HepG2 (cell line): Measurements from ENCODE around the gene SPATA12. TPM values are rescaled to one million over a fixed set of nuclear protein-coding genes. Genes with fewer than 3 reads are reported as not detected.

ENCODE experiments used
- ATAC-seq: fragments of 200-7000 bp; cut with Tn5 transposase; 3 replicates; pipeline ENCODE4 v1.9.1; 2020; ENCODE audit warnings: mild to moderate bottlenecking, moderate library complexity
- BruUV-seq: library from RNA; stranded (reverse); fragments of 400-500 nt; replicated peaks from 2 replicates; lab custom pipeline; 2021; lab: Mats Ljungman, UMichigan
- CTCF ChIA-PET: fragments of 300-600 bp; formaldehyde crosslinking; extraction: SDS; loops from one replicate; lab custom pipeline; 2021; ENCODE audit warnings: low total read pairs, inconsistent platforms, low intra/inter-chr PET ratio; lab: Yijun Ruan, JAX
- POLR2A ChIA-PET: fragments of 350-600 bp; sonication (Branson Sonifier 250); formaldehyde crosslinking; loops from one replicate; lab custom pipeline; 2020; ENCODE audit warnings: antibody characterized with exemption, inconsistent platforms; lab: Yijun Ruan, JAX
- DNase-seq: peaks from one replicate; pipeline ENCODE4 v3.0.0-alpha.2; 2015; ENCODE audit warnings: low spot score
- FAIRE-seq: peaks from 3 replicates; lab custom pipeline; 2011; peaks lifted over from hg19 to GRCh38; lab: Jason Lieb, UNC
- H2AFZ ChIP-seq: one replicate; pipeline ENCODE4 v1.6.1; 2011; ENCODE audit warnings: low read length, inconsistent platforms
- H3K27ac ChIP-seq: fragments of 300-600 bp; 3 replicates; pipeline ENCODE4 v1.8.0; 2011; ENCODE audit warnings: mixed run types, mild to moderate bottlenecking, mixed read lengths, low read length, inconsistent platforms; ENCODE audit not compliant: insufficient read depth; ENCODE audit errors: extremely low read length
- H3K27me3 ChIP-seq, 2 experiments: fragments of 200-600 bp in 1 of 2; 2 replicates in 1 of 2; 3 replicates in 1 of 2; pipeline versions ENCODE4 v1.6.0 to v1.8.0; 2011; ENCODE audit warnings: low read length in 2 of 2, mild to moderate bottlenecking in 2 of 2, moderate library complexity in 2 of 2, inconsistent platforms in 1 of 2; ENCODE audit not compliant: insufficient read depth in 2 of 2, control insufficient read depth in 1 of 2
- H3K36me3 ChIP-seq, 2 experiments: fragments of 200-600 bp in 1 of 2; replicated peaks in 1 of 2; 2 replicates in 1 of 2; 3 replicates in 1 of 2; pipeline versions ENCODE4 v1.5.1 to v1.8.0; 2011; ENCODE audit warnings: low read length in 2 of 2, inconsistent platforms in 1 of 2; ENCODE audit not compliant: insufficient read depth in 2 of 2, control insufficient read depth in 1 of 2
- H3K4me1 ChIP-seq: 2 replicates; pipeline ENCODE4 v1.5.1; 2012; ENCODE audit warnings: low read length, inconsistent platforms; ENCODE audit not compliant: insufficient read depth
- H3K4me2 ChIP-seq: 2 replicates; pipeline ENCODE4 v1.6.0; 2011; ENCODE audit warnings: low read depth, low read length, inconsistent platforms
- H3K4me3 ChIP-seq, 3 experiments: fragments of 200-600 bp in 1 of 3; sonication (generic), shearing (Covaris generic) in 1 of 3; replicated peaks in 1 of 3; 2 replicates each; pipeline ENCODE4 v1.5.1; 2011 to 2016; ENCODE audit warnings: low read length in 3 of 3, inconsistent platforms in 2 of 3, low read depth in 2 of 3, mild to moderate bottlenecking in 2 of 3, control low read depth in 1 of 3, mixed read lengths in 1 of 3; ENCODE audit not compliant: insufficient read depth in 1 of 3
- H3K79me2 ChIP-seq: one replicate; pipeline ENCODE4 v1.6.1; 2011; ENCODE audit warnings: low read length, inconsistent platforms; ENCODE audit not compliant: insufficient read depth
- H3K9ac ChIP-seq: 2 replicates; pipeline ENCODE4 v1.6.0; 2011; ENCODE audit warnings: mild to moderate bottlenecking, low read depth, low read length, inconsistent platforms; ENCODE audit not compliant: insufficient read depth
- H3K9me3 ChIP-seq: 2 replicates; pipeline ENCODE4 v1.5.1; 2012; ENCODE audit warnings: mild to moderate bottlenecking, low read length
- H4K20me1 ChIP-seq: 2 replicates; pipeline ENCODE4 v1.6.0; 2011; ENCODE audit warnings: inconsistent platforms, mild to moderate bottlenecking, low read length, moderate library complexity; ENCODE audit not compliant: insufficient read depth
- ARID5B ChIP-seq: IDR thresholded peaks from 2 replicates; pipeline ENCODE4 v1.4.0; 2020; ENCODE audit warnings: mild to moderate bottlenecking, missing genetic modification reagents
- HINFP ChIP-seq: sonication (generic); formaldehyde crosslinking; IDR thresholded peaks from 2 replicates; pipeline ENCODE4 v1.4.0; 2020; ENCODE audit warnings: low read depth, mild to moderate bottlenecking, missing genetic modification reagents
- RAD21 ChIP-seq: fragments of 450-650 bp; formaldehyde crosslinking; IDR thresholded peaks from 2 replicates; pipeline ENCODE4 v1.5.0; 2020; ENCODE audit warnings: mild to moderate bottlenecking
- ZBTB42 ChIP-seq: sonication (generic); formaldehyde crosslinking; IDR thresholded peaks from 2 replicates; pipeline ENCODE4 v1.5.0; 2020; ENCODE audit warnings: mild to moderate bottlenecking, missing genetic modification reagents
- ZBTB7A ChIP-seq: sonication (generic); formaldehyde crosslinking; IDR thresholded peaks from 2 replicates; pipeline ENCODE4 v1.8.0; 2022; ENCODE audit warnings: mild to moderate bottlenecking, missing genetic modification reagents
- ZFP62 ChIP-seq: sonication (generic); formaldehyde crosslinking; IDR thresholded peaks from 2 replicates; pipeline ENCODE4 v1.4.0; 2020; ENCODE audit warnings: missing genetic modification reagents
- ZHX2 ChIP-seq, 2 experiments: sonication (generic) in 1 of 2; formaldehyde crosslinking in 1 of 2; IDR thresholded peaks; 2 replicates each; pipeline versions ENCODE4 v1.6.1 to v1.9.0; 2014 to 2022; ENCODE audit warnings: antibody characterized with exemption in 1 of 2, borderline replicate concordance in 1 of 2, inconsistent platforms in 1 of 2, low read depth in 1 of 2, missing genetic modification reagents in 1 of 2
- ZKSCAN5 ChIP-seq: sonication (generic); formaldehyde crosslinking; IDR thresholded peaks from 2 replicates; pipeline ENCODE4 v1.5.1; 2020; ENCODE audit warnings: mild to moderate bottlenecking, missing genetic modification reagents
- ZNF225 ChIP-seq: sonication (generic); formaldehyde crosslinking; IDR thresholded peaks from 2 replicates; pipeline ENCODE4 v1.4.0; 2020; ENCODE audit warnings: mild to moderate bottlenecking, missing genetic modification reagents
- ZNF567 ChIP-seq: sonication (generic); formaldehyde crosslinking; IDR thresholded peaks from 2 replicates; pipeline ENCODE4 v1.8.1; 2023; ENCODE audit warnings: mild to moderate bottlenecking, missing genetic modification reagents, borderline replicate concordance
- WGBS: methylation state at CpG from one replicate; pipeline ENCODE4 v1.1.6; 2017; ENCODE audit warnings: low lambda C conversion rate; 5-methylcytosine and 5-hydroxymethylcytosine counted together
- in situ Hi-C: cut with HindIII; loops from 2 replicates; pipeline ENCODE4 v1.10.0; 2017; ENCODE audit warnings: low pct_unique_long_range_greater_than_20kb; ENCODE audit not compliant: extremely low pct_ligation_motif_present
- intact Hi-C: fragments of 100-400 bp; cut with micrococcal nuclease; formaldehyde crosslinking; loops from one replicate; pipeline ENCODE4 v1.10.0; 2022; ENCODE audit not compliant: unreplicated experiment
- polyA plus RNA-seq, 8 experiments: library from polyadenylated mRNA; depleted of rRNA in 3 of 8; stranded (reverse) in 7 of 8; unstranded in 1 of 8; fragments of >200 nt; fragmentation: Illumina TruSeq in 4 of 8; extraction: Trizol in 4 of 8; gene quantifications; 2 replicates each; pipeline versions ENCODE4 v1.2.1 to v1.2.3, GENCODE V29; 2011 to 2016; ENCODE audit warnings: low read depth in 4 of 8, missing spikeins in 1 of 8, mixed read lengths in 1 of 8; ENCODE audit not compliant: insufficient read depth in 1 of 8
- total RNA-seq, 5 experiments: library from RNA; depleted of rRNA; stranded (reverse); fragments of >200 nt; fragmentation: Illumina TruSeq; extraction: Trizol; gene quantifications; 2 replicates each; pipeline ENCODE4 v1.2.3, GENCODE V29; 2016; ENCODE audit warnings: low read depth in 1 of 5

SPATA12 gene
- total and polyA plus RNA-seq, 2 of the 13 experiments (the other 11 are each of a cell fraction or from before 2014, with no cell fraction given): 0.09 to 0.25 TPM

- H2AFZ ChIP-seq: no peak overlapping the region
- in situ Hi-C loops: no loop called here
- ChIA-PET CTCF (no interaction called here), POLR2A (interaction anchor here (4.0 kb wide), 1 partner anchor 86 kb away, joined by 29 read pairs; no protein-coding TSS in a partner anchor)
- no TSS peak for BruUV-seq
- no peaks in the 10 kb centered on the region for H4K20me1 ChIP-seq
- peaks cover 10% of the 10 kb centered on the region for H3K79me2 ChIP-seq
- FAIRE-seq (peak; percentile 56), ATAC-seq (no peak), DNase-seq (no peak)
- H3K9ac ChIP-seq: no peak overlapping the region
- H3K27me3 ChIP-seq: peaks cover 0 to 4% of the 10 kb centered on the region in 2 experiments; a peak in 1 of 5 replicates
- no peak overlapping the region for H3K4me2 ChIP-seq
- WGBS: 88% methylated on average over 3 of the region's 3 CpGs
- intact Hi-C loops: loop anchor here (2.0 to 5.0 kb wide), 2 partner anchors 16 to 84 kb away; partner anchors contain the start of gene SPATA12
- peak overlapping the region; percentile 62 for H3K27ac ChIP-seq
- H3K4me3 ChIP-seq: no peak overlapping the region
- H3K4me1 ChIP-seq: peaks cover 40% of the 10 kb centered on the region
- no peaks in the 10 kb centered on the region for H3K9me3 ChIP-seq
- no peaks in the 10 kb centered on the region; a peak in 2 of 5 replicates for H3K36me3 ChIP-seq
- no peak for TF ChIP-seq ZBTB42 (CRISPR knock-in tag)
- TF ChIP-seq HINFP (CRISPR knock-in tag): no peak
- no peak for TF ChIP-seq ARID5B (CRISPR knock-in tag)
- TF ChIP-seq ZNF567 (CRISPR knock-in tag): no peak
- peak; percentile 99 for TF ChIP-seq ZKSCAN5 (CRISPR knock-in tag)
- no peak for TF ChIP-seq ZHX2 (IDR thresholded peaks at IDR 0.05; ENCODE audit: low read depth)
- TF ChIP-seq ZHX2 (CRISPR knock-in tag; IDR thresholded peaks at IDR 0.05; ENCODE audit: borderline replicate concordance): no peak
- no peak for TF ChIP-seq ZFP62 (CRISPR knock-in tag)
- TF ChIP-seq ZBTB7A (CRISPR knock-in tag): no peak
- TF ChIP-seq RAD21 (CRISPR knock-in tag): no peak
- no peak for TF ChIP-seq ZNF225
Measured at GRCh38 chr3:57076422-57076951, 16.0 kb downstream of the SPATA12 start.
